IMR-90 (cell line): Measurements from ENCODE around the gene OBI1.

Experiments
- MAZ ChIP-seq: IDR thresholded peaks from 2 replicates; pipeline ENCODE4 v1.6.1; 2012; ENCODE audit warnings: low read depth, mild to moderate bottlenecking, low read length, improper control_type of control experiment, moderate library complexity, borderline replicate concordance
- POLR2A ChIP-seq: IDR thresholded peaks from 2 replicates; pipeline ENCODE4 v1.6.1; 2012; ENCODE audit warnings: mild to moderate bottlenecking, low read depth, low read length
- TF ChIP-seq, protein P1 (sequence below): conservative IDR thresholded peaks from 2 replicates; pipeline ENCODE4 v1.5.1; 2012; ENCODE audit warnings: mild to moderate bottlenecking, low read depth, low read length, improper control_type of control experiment

- TF ChIP-seq MAZ (no peak), POLR2A (no peak)
- TF ChIP-seq, protein P1, sequence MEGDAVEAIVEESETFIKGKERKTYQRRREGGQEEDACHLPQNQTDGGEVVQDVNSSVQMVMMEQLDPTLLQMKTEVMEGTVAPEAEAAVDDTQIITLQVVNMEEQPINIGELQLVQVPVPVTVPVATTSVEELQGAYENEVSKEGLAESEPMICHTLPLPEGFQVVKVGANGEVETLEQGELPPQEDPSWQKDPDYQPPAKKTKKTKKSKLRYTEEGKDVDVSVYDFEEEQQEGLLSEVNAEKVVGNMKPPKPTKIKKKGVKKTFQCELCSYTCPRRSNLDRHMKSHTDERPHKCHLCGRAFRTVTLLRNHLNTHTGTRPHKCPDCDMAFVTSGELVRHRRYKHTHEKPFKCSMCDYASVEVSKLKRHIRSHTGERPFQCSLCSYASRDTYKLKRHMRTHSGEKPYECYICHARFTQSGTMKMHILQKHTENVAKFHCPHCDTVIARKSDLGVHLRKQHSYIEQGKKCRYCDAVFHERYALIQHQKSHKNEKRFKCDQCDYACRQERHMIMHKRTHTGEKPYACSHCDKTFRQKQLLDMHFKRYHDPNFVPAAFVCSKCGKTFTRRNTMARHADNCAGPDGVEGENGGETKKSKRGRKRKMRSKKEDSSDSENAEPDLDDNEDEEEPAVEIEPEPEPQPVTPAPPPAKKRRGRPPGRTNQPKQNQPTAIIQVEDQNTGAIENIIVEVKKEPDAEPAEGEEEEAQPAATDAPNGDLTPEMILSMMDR: no peak
These were observed 63.2 kb downstream of the OBI1 start for GRCh38 chr13:78595495-78596398.
